ENCODE measurements around the gene CHKA. TPM values are rescaled to one million over a fixed set of nuclear protein-coding genes. Genes with fewer than 3 reads are reported as not detected.

CHKA gene
- polyA plus RNA-seq, 1 donor: 129 TPM

GRCh38 chr11:68159665-68160064, 38.5 kb upstream of the CHKA start:
- no peaks in the 10 kb centered on the region for H3K4me1 ChIP-seq (ENCODE audit: control insufficient read depth, insufficient read depth, low read length)
- no peaks in the 10 kb centered on the region for H3K27me3 ChIP-seq (ENCODE audit: control insufficient read depth, insufficient read depth, low read length)
- H3K9me3 ChIP-seq (ENCODE audit: control insufficient read depth, low read depth, low read length): no peaks in the 10 kb centered on the region
- H3K27ac ChIP-seq (ENCODE audit: low read length): no peak overlapping the region
- 50% methylated on average over 2 of the region's 6 CpGs for WGBS (ENCODE audit: insufficient coverage, low lambda C conversion rate)
- peaks cover 48% of the 10 kb centered on the region for H3K36me3 ChIP-seq (ENCODE audit: control insufficient read depth, insufficient read depth, low read length)
- no peak for DNase-seq
- H3K4me3 ChIP-seq (ENCODE audit: low read length): no peak overlapping the region

DNA sequence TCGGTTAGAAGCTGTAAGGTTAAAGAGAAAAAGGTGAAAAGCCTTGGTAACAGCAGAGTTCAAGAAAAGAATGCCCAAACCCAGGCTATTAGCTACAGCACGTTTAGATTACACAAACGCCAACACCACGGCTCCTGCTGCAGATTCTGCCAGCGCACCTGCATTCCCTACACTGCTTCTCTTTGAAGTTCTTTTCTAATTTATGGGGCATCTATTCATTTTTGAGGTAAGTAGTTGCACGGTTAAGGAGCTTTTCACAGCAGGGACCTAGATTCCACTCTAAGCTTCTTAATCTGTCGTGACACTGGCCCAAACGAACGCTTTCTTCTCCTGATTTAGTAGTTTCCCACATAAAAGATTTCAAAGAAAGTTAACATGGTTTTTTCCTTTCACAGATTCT, 38.0 kb upstream of the CHKA start:
- no peak overlapping the region for H3K4me3 ChIP-seq (ENCODE audit: low read length)
- H3K27ac ChIP-seq (ENCODE audit: low read length): no peak overlapping the region
- WGBS (ENCODE audit: insufficient coverage, low lambda C conversion rate): 100% methylated on average over 4 of the region's 9 CpGs
- no peaks in the 10 kb centered on the region for H3K4me1 ChIP-seq (ENCODE audit: control insufficient read depth, insufficient read depth, low read length)
- no peaks in the 10 kb centered on the region for H3K9me3 ChIP-seq (ENCODE audit: control insufficient read depth, low read depth, low read length)
- DNase-seq: no peak
- peaks cover 43% of the 10 kb centered on the region for H3K36me3 ChIP-seq (ENCODE audit: control insufficient read depth, insufficient read depth, low read length)
- no peaks in the 10 kb centered on the region for H3K27me3 ChIP-seq (ENCODE audit: control insufficient read depth, insufficient read depth, low read length)

DNA sequence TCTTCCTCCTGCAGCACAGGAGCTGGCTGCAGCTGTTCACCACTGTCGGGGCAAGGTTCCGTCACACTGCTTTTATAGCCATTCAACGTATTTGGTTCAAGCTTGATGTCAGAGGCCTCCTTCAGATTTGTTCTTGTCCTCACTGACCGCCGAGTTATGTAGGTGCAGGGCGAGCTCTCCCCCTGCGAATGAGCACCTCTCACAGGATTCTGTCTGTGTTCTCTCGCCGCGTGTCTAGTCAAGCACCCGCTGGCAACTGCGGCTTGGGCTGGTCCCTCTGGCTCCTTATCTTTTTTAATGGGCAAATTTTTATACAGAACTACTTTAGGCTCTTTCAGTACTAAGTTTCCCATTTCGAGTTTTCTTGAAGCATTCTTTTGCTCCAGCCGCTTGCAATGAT, 37.4 kb upstream of the CHKA start:
- no peaks in the 10 kb centered on the region for H3K27me3 ChIP-seq (ENCODE audit: control insufficient read depth, insufficient read depth, low read length)
- H3K4me3 ChIP-seq (ENCODE audit: low read length): no peak overlapping the region
- H3K4me1 ChIP-seq (ENCODE audit: control insufficient read depth, insufficient read depth, low read length): no peaks in the 10 kb centered on the region
- peaks cover 38% of the 10 kb centered on the region for H3K36me3 ChIP-seq (ENCODE audit: control insufficient read depth, insufficient read depth, low read length)
- no peak overlapping the region for H3K27ac ChIP-seq (ENCODE audit: low read length)
- DNase-seq: no peak
- WGBS (ENCODE audit: insufficient coverage, low lambda C conversion rate): no CpG with 5 or more reads among the region's 14 CpGs
- no peaks in the 10 kb centered on the region for H3K9me3 ChIP-seq (ENCODE audit: control insufficient read depth, low read depth, low read length)

- WGBS (ENCODE audit: insufficient coverage, low lambda C conversion rate): 40% methylated on average over 1 of the region's 8 CpGs
- Histone ChIP-seq H3K9me3 (ENCODE audit: control insufficient read depth, low read depth, low read length) (no peaks in the 10 kb centered on the region), H3K4me3 (ENCODE audit: low read length) (no peak overlapping the region), H3K27me3 (ENCODE audit: control insufficient read depth, insufficient read depth, low read length) (no peaks in the 10 kb centered on the region), H3K36me3 (ENCODE audit: control insufficient read depth, insufficient read depth, low read length) (peaks cover 20% of the 10 kb centered on the region), H3K27ac (ENCODE audit: low read length) (no peak overlapping the region), H3K4me1 (ENCODE audit: control insufficient read depth, insufficient read depth, low read length) (peaks cover 8% of the 10 kb centered on the region)
- peak; percentile 42 to 71 for DNase-seq
These were observed 32.6 kb upstream of the CHKA start for GRCh38 chr11:68153742-68154141.

GRCh38 chr11:68150037-68150436, 28.8 kb upstream of the CHKA start:
- no peaks in the 10 kb centered on the region for H3K9me3 ChIP-seq (ENCODE audit: control insufficient read depth, low read depth, low read length)
- H3K27me3 ChIP-seq (ENCODE audit: control insufficient read depth, insufficient read depth, low read length): no peaks in the 10 kb centered on the region
- no CpG with 5 or more reads among the region's 7 CpGs for WGBS (ENCODE audit: insufficient coverage, low lambda C conversion rate)
- no peak overlapping the region for H3K27ac ChIP-seq (ENCODE audit: low read length)
- H3K4me1 ChIP-seq (ENCODE audit: control insufficient read depth, insufficient read depth, low read length): peaks cover 33% of the 10 kb centered on the region
- DNase-seq: peak in 1 of 2 donors; percentile 70
- H3K36me3 ChIP-seq (ENCODE audit: control insufficient read depth, insufficient read depth, low read length): peaks cover under 1% of the 10 kb centered on the region
- H3K4me3 ChIP-seq (ENCODE audit: low read length): no peak overlapping the region

DNA sequence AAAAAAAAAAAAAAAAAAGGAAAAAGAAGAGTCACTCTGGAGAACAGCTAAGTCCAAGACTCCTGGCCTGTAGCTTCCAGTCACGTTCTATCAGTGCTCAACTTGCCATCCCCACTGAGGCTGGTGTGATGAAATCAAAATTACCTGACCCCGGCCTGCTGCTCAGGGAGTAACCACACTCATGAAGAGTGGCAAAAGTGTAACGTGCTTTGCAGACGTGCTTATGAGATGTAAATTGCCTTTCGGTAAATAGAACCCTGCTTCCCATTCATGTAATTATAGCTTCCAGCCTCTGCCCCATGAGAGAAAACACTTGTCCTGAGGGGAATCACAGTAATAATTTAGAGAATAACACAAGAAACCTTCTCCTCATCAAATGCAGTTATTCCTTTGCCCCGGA, 28.2 kb upstream of the CHKA start:
- no CpG with 5 or more reads among the region's 6 CpGs for WGBS (ENCODE audit: insufficient coverage, low lambda C conversion rate)
- peaks cover 36% of the 10 kb centered on the region for H3K4me1 ChIP-seq (ENCODE audit: control insufficient read depth, insufficient read depth, low read length)
- no peak overlapping the region for H3K4me3 ChIP-seq (ENCODE audit: low read length)
- no peaks in the 10 kb centered on the region for H3K36me3 ChIP-seq (ENCODE audit: control insufficient read depth, insufficient read depth, low read length)
- no peaks in the 10 kb centered on the region for H3K27me3 ChIP-seq (ENCODE audit: control insufficient read depth, insufficient read depth, low read length)
- DNase-seq: no peak
- no peak overlapping the region for H3K27ac ChIP-seq (ENCODE audit: low read length)
- no peaks in the 10 kb centered on the region for H3K9me3 ChIP-seq (ENCODE audit: control insufficient read depth, low read depth, low read length)

DNA sequence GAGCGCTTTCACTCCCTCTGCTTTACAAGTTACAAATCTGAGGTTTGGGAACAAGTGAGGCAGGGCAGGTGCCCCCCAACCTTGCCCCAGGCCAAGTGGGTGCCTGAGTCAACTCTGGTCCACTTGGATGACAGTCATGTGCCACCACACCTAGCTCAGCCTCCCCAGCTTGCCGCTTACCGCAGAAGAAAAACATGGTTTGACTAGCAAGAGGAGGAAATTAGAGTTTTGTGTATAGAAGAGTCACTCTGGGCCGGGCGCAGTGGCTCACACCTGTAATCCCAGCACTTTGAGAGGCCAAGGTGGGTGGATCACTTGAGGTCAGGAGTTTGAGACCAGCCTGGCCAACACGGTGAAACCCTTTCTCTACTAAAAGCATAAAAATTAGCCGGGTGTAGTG, 27.7 kb upstream of the CHKA start:
- no peaks in the 10 kb centered on the region for H3K36me3 ChIP-seq (ENCODE audit: control insufficient read depth, insufficient read depth, low read length)
- no peak overlapping the region for H3K4me3 ChIP-seq (ENCODE audit: low read length)
- H3K4me1 ChIP-seq (ENCODE audit: control insufficient read depth, insufficient read depth, low read length): peaks cover 36% of the 10 kb centered on the region
- H3K27ac ChIP-seq (ENCODE audit: low read length): no peak overlapping the region
- no CpG with 5 or more reads among the region's 7 CpGs for WGBS (ENCODE audit: insufficient coverage, low lambda C conversion rate)
- no peak for DNase-seq
- H3K27me3 ChIP-seq (ENCODE audit: control insufficient read depth, insufficient read depth, low read length): no peaks in the 10 kb centered on the region
- no peaks in the 10 kb centered on the region for H3K9me3 ChIP-seq (ENCODE audit: control insufficient read depth, low read depth, low read length)

DNA sequence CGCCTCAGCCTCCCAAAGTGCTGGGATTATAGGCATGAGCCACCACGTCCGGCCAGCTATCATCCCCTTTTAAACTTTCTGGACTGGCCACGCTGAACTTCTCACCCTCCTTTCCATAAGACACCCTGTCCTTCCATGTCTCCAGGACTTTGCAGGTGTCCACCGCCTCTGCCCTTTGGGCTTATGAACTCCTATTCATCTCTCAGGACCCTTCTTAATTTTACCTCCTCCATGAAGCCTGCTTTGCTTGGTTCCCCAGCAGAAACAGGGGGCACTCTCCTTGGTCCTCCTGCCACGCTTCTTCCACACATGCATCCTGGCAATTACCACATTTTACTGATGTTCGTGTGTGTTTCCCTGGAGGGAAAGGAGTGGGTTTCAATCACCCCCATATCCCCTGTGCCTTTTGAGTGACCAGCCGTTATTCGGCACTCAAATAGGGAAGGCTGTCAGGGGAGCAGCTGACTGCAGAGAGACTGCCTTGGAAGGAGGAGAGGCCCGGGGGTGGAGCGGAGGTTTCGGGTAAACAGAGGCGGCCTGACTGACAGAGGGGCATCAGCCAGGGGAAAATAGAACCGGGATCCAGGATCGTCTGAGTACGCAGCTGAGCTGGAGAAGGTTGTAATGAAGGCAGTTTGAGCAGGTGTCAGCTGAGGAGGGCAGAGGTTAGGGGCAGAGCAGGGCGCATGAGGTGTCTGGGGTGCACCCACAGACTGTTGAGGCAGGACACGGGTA, 27.1 kb upstream of the CHKA start:
- DNase-seq: no peak
- H3K4me1 ChIP-seq (ENCODE audit: control insufficient read depth, insufficient read depth, low read length): peaks cover 36% of the 10 kb centered on the region
- no peak overlapping the region for H3K27ac ChIP-seq (ENCODE audit: low read length)
- no peaks in the 10 kb centered on the region for H3K27me3 ChIP-seq (ENCODE audit: control insufficient read depth, insufficient read depth, low read length)
- no peak overlapping the region for H3K4me3 ChIP-seq (ENCODE audit: low read length)
- WGBS (ENCODE audit: insufficient coverage, low lambda C conversion rate): no CpG with 5 or more reads among the region's 18 CpGs
- no peaks in the 10 kb centered on the region for H3K36me3 ChIP-seq (ENCODE audit: control insufficient read depth, insufficient read depth, low read length)
- no peaks in the 10 kb centered on the region for H3K9me3 ChIP-seq (ENCODE audit: control insufficient read depth, low read depth, low read length)

GRCh38 chr11:68146704-68147474, 25.7 kb upstream of the CHKA start:
- Histone ChIP-seq H3K27ac (ENCODE audit: low read length) (peak overlapping the region; percentile 82), H3K4me3 (ENCODE audit: low read length) (no peak overlapping the region), H3K9me3 (ENCODE audit: control insufficient read depth, low read depth, low read length) (no peaks in the 10 kb centered on the region), H3K27me3 (ENCODE audit: control insufficient read depth, insufficient read depth, low read length) (no peaks in the 10 kb centered on the region), H3K36me3 (ENCODE audit: control insufficient read depth, insufficient read depth, low read length) (no peaks in the 10 kb centered on the region), H3K4me1 (ENCODE audit: control insufficient read depth, insufficient read depth, low read length) (peaks cover 36% of the 10 kb centered on the region)
- DNase-seq: peak; percentile 84 to 93
- WGBS (ENCODE audit: insufficient coverage, low lambda C conversion rate): no CpG with 5 or more reads among the region's 13 CpGs

- no peaks in the 10 kb centered on the region for H3K9me3 ChIP-seq (ENCODE audit: control insufficient read depth, low read depth, low read length)
- no peaks in the 10 kb centered on the region for H3K36me3 ChIP-seq (ENCODE audit: control insufficient read depth, insufficient read depth, low read length)
- DNase-seq: peak; percentile 79 to 86
- no peak overlapping the region for H3K4me3 ChIP-seq (ENCODE audit: low read length)
- no peaks in the 10 kb centered on the region for H3K27me3 ChIP-seq (ENCODE audit: control insufficient read depth, insufficient read depth, low read length)
- peak overlapping the region; percentile 82 for H3K27ac ChIP-seq (ENCODE audit: low read length)
- H3K4me1 ChIP-seq (ENCODE audit: control insufficient read depth, insufficient read depth, low read length): peaks cover 36% of the 10 kb centered on the region
- WGBS (ENCODE audit: insufficient coverage, low lambda C conversion rate): no CpG with 5 or more reads among the region's 15 CpGs
These were observed 24.9 kb upstream of the CHKA start for GRCh38 chr11:68146010-68146540.
